ENCODE measurements around the gene CD55.

CD55 gene

GRCh38 chr1:207331354-207332313 lies 10.2 kb downstream of the CD55 start:
- no peak for DNase-seq

DNA sequence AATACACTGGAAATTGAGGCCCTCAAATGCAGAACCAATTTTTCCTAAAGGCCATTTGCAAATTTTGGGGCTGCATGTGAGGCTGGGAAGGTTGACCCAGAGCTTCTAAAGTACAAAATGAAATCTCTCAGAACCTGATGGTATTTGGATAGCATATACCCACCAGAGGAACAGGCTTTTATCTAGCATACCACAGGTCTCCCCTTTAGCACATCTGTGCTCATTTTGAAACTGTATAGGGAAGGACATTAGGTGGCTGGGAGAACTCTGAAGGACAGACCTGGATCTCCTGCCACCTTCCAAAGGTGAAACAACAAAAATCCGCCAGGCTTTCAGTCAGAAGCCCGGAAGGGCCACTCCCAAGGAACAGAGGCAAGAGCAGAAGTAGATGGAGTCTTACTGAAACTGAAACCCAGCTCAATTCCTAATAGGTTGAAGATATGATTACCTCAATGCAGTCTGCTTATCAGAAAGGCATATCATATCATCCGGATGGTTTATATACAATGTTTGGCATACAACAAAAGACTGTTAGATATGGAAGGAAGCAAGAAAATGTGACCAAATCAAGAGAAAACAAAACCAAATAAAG lies 11.6 kb downstream of the CD55 start:
- no peak for DNase-seq

GRCh38 chr1:207333620-207334019 lies 12.1 kb downstream of the CD55 start:
- DNase-seq: no peak

- DNase-seq: no peak
Measured at GRCh38 chr1:207334337-207334736, 12.9 kb downstream of the CD55 start.

DNA sequence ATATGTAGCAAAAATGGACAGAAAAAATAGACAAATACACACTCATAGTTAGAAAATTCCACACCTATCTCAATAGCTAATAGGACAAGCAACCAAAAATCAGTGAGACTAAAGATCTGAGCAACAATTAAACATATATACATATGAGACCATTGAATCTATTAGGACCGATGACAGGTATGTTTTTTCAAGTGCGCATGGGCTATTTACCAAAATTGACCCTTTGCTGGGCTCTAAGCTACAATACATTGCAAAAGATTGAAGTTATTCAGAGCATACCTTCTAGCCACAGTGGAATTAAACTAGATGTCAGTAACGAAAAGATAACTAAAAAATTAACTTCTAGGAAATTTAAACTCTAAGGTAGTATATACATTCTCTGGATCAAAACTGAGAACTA lies 13.7 kb downstream of the CD55 start:
- DNase-seq: no peak

GRCh38 chr1:207335695-207336363 lies 14.4 kb downstream of the CD55 start:
- DNase-seq: no peak

DNA sequence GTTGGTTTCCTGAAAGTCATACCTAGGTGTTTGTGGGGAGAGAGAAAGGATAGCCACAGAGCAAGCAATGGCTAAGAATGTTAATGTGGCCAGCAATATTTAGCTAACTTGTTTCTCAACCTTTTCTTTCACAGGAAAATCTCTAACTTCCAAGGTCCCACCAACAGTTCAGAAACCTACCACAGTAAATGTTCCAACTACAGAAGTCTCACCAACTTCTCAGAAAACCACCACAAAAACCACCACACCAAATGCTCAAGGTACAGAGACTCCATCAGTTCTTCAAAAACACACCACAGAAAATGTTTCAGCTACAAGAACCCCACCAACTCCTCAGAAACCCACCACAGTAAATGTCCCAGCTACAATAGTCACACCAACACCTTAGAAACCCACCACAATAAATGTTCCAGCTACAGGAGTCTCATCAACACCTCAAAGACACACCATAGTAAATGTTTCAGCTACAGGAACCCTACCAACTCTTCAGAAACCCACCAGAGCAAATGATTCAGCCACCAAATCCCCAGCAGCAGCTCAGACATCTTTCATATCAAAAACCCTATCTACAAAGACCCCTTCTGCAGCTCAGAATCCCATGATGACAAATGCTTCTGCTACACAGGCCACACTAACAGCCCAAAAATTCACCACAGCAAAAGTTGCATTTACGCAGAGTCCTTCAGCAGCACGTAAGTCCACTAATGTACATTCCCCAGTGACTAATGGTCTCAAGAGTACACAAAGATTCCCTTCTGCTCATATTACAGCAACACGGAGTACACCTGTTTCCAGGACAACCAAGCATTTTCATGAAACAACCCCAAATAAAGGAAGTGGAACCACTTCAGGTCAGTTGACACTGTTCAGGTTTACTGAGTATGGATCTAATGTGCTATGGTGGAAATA lies 15.3 kb downstream of the CD55 start:
- DNase-seq: no peak

- DNase-seq: peak; percentile 28
Measured at GRCh38 chr1:207342332-207342731, 20.9 kb downstream of the CD55 start.

DNA sequence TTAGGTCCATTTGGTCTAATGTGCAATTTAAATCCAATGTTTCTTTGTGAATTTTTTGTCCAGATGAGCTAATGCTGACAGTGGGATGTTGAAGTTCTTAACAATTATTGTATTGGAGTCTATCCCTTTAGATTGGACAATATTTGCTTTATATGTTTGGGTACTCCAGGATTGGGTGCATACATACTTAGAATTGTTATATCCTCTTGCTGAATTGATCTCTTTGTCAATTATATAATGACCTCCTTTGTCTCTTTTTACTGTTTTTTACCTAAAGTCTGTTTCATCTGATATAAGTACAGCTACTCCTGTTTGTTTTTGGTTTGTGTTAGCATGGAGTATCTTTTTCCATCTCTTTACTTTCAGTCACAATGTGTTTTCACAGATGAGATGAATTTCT lies 22.2 kb downstream of the CD55 start:
- DNase-seq: no peak

DNA sequence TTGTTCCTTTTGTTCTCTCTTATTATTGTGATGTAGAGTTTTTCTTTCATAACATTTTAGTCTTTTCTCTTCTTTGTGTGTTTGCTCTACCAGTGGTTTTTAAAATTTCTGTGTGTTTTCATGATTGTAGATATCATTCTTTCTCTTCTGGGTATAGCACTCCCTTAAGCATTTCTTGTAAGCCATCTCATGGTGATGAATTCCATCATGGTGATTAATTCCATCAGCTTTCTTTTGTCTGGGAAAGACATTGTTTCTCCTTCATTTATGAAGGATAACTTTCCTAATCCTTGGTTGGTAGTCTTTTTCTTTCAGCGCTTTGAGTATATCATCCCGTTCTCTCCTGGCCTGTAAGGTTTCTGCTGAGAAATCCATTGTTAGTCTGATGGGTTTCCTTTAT lies 22.7 kb downstream of the CD55 start:
- DNase-seq: peak; percentile 27

DNA sequence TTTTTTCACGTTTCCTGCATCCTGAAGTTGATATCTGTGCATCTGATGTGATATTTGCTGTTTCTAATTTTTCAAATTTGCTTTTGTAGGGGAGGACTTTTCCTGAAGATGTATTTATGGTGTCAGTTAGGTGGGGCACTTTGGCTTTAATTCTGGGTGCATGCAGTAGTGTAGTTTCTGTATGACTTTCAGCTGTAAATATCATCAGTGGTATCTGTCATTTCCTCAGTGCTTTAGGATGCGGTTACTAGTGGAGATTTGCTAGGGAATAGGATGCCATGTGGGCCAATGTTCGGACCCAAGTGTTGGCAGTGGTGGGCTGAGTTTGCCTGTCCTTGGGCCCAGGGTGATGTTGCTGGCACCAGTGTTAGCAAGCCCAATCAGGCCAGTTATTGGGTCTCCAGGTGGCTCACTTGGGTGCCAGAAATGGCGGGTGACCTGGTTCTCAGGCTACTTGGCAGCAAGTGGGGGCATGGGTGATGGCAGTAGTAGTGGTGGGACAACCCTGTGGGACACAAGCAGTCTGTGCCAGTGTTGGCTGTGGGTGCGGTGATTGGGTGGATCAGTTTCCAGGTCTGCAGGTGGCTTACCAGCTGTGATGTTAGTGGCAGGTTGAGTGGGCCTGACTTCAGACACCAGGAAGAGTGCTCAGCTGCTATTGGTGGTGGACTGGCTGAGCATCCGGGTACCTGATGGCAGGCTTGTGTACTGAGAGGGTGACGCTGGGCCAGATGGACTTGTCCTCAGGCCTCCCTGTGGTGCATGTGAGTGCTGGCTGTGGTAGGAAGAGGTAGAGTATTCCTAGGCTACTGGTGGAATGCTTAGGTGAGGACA lies 24.4 kb downstream of the CD55 start:
- DNase-seq: no peak

GRCh38 chr1:207346513-207346912 lies 25.0 kb downstream of the CD55 start:
- no peak for DNase-seq

DNA sequence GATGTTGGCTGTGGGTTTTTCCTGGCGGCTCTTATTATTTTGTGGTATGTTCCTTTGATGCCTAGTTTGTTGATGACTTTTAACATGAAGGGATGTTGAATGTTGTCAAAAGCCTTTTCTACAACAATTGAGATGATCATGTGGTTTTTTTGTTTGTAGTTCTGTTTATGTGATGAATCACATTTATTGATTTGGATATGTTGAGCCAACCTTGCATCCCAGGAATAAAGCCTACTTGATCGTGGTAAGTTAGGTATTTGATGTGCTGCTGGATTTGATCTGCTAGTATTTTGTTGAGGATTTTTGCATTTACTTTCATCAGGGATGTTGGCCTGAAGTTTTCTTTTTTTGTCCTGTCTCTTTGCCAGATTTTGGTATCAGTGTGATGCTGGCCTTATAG lies 28.5 kb downstream of the CD55 start:
- no peak for DNase-seq

DNA sequence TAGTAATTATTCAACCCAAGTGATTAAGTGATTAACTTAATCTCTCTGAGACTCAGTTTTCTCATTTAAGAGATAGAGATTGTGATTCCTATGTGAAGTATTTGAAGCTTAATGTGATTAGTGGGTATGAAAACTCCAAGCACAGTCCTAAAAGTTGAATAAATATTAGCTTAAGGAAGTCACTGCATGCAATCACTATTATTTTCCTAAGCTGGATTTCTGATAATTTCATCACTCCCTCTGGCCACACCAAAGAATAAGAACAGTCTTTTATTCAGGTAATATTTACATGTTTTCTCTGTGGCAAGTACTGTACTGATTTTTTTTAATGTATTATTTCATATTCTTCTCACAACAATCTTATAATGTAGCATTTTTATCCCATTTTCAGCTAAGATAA lies 31.1 kb downstream of the CD55 start:
- DNase-seq: no peak

DNA sequence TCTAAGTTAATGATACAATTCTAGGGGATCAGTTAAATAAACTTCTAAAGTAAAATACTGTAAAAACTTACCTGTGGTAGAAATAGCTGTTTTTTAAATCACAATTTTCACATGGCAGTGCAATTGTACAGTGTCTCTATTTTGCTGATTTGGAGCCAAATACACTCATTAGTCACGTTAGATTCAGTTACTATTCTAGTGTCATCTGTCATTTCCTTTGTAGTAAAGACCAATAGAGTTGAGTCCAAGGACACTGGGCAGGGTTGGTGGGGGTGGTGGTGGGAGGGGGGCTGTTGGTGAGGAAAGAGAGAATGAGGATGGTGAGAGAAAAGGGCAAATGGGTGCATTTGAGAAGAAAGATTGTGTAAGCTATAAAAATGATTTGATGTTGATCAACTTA lies 33.6 kb downstream of the CD55 start:
- no peak for DNase-seq

DNA sequence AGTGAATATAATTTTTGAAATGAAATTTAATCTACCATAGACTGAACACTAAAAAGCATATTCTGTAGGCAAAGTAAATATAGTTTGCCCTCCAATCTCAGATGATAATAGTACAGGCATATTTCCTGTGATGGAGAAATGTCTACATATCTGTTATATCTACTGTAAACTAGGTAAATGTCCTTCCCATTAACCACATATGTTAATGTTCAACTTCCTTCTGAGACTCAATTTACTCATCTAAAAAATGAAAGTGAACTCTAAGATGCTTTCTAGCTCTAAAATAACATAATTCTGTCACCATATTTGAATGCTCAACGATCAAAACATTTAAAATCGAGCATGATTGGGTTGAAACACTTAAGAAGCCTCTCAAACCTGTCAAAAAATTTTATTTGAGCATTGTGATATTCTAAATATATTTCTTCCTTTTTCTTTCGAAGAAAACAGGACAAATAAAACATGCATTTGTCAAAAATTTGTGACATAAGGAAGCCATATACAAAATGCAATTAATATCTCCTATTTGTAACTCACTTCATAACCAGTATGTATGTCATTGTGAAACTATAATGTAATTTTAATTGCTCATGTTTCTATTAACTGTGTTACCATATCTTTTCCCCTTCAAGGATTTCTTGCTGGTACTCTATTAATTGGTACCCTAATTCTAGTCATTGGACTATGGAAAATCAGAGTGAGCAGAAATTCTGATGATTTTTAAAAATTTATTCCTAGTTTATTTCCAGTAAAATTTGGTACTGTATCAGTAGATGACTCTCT lies 34.2 kb downstream of the CD55 start:
- no peak for DNase-seq

- no peak for DNase-seq
Measured at GRCh38 chr1:207361029-207361428, 39.6 kb downstream of the CD55 start.

DNA sequence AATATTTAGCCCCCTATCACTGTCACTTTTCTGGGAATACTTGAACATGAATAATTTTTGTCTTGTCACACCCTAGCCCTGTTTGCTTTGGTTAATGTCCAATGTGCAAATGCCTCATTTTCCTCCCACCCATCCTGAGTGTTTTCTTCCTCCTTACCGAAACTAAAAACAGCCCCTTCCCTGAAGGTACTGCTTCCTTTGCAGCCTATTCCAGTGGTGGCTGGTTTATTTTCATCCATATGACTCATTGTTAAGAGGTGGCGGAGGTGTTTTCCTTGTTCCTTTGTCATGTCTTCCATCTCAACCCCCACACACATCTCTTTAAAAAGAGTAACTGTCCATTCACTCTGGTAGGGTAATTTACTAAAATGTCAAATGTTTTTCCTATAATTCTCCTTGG lies 40.4 kb downstream of the CD55 start:
- no peak for DNase-seq

DNA sequence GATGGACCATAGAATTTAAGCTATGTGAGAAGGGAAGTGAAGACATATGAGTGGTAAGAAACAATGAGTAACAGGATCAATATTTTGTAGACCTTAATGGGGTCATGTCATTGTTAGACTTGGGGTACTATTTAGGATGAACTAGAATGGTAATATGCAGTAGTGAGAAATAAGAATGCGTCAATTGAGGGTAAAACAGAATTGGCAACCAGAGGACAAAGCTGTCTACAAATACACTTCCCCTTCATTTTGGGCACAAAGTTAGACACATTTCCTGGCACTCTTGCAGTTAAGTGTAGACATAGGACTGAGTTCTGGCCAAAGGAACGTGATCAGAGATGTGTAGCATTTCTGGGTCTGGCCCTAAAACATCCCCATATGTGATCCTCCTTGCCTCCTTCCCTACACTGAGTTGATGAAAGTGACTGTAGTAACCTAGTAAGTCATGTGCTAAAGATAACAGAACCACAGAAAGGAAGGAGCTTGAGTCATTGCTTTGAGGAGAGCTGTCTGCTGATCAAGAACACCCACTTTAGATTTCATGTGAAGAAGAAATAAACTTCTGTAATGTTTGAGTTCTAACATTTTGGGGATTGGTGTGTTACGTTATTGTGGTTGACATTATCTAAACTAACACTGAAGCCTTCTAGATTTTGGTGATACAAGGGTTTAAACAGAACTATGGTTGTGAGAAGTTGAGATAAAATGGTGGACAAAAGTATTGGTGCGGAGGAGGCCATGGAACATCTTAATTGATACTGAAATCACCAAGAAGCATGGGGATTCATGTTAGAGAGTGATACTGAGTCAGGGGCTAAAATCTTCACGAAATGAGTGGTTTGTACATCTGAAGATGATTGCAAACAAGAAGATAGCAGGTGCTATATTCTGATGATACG lies 41.7 kb downstream of the CD55 start:
- DNase-seq: peak; percentile 12

DNA sequence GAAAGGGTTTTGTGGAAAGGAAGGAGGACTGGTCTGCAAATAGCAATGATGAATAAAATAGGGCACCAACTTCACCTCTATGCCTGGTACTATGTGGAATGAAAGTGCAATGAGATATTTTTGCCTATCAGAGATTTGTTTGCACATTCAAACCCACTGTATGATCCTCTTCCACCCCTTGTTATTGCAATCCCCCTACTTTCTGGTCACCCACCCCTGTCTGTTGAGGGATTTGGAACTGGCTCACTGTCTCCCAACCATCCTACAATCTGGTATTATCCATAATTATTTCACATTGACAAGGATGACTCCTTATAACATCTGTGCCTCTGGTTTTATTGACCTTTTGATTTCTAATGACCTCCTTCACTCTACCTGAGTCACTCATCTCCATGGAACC lies 42.4 kb downstream of the CD55 start:
- DNase-seq: no peak
